Measurements from ENCODE around the gene ATXN10. TPM values are rescaled to one million over a fixed set of nuclear protein-coding genes. Genes with fewer than 3 reads are reported as not detected.

ATXN10 gene
- polyA plus RNA-seq, 3 donors, result 60.1 to 106 (median 92.4) TPM

DNA sequence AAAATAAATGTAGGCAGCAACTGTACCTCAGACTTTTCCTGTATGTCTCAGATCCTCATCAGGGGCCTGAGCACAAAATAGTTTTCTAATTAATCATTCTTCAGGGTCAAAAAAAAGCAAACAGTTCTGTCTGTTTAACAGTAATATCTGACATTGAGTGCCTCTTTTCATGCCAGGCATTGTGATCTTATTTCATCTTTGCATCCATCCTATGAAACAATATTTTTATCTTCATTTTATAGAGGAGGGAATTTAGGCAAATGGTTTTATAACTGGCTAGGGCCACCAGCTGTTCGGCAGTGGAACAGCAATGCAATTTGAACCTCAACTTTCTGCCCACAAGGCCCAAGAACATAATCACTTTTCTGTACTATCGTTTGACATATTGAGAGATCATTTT lies 159.8 kb downstream of the ATXN10 start:
- WGBS (ENCODE audit: insufficient coverage), result 88% methylated on average over 1 of the region's 2 CpGs

DNA sequence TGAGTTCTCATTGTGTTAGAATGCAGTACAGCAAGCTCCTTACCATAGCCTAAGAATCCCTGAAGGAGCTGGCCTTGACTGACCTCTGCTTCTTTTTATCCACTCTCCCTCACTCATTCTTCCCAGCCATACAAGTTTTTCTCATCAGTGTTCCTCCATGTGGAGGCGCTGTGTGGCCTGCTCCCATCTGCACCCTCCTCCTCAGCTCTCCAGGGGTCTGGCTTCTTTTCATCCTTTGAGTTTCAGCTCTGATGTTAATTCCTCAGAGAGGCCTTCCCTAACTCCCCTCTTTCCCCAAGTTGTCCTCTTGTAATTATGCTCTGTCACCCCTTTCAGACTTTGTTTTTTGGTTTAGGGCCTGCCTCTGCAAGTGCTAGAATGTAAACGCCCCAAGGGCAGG lies 160.5 kb downstream of the ATXN10 start:
- Histone ChIP-seq H3K27me3 (ENCODE audit: control insufficient read depth in 2 of 2, insufficient read depth in 2 of 2, low read length in 2 of 2) (no peaks in the 10 kb centered on the region), H4K20me1 (ENCODE audit: insufficient read depth, low read length) (no peaks in the 10 kb centered on the region), H3K4me3 (replicated peaks in 1 of 3; ENCODE audit: low read depth in 2 of 3, low read length in 3 of 3) (no peak overlapping the region), H3K79me2 (ENCODE audit: insufficient read depth, low read length) (no peaks in the 10 kb centered on the region), H3K36me3 (replicated peaks in 1 of 2; ENCODE audit: control insufficient read depth in 1 of 2, insufficient read depth in 2 of 2, low read length in 2 of 2) (peaks cover 0 to 27% of the 10 kb centered on the region in 2 donors), H3K4me1 (ENCODE audit: control insufficient read depth in 1 of 2, insufficient read depth in 2 of 2, low read length in 2 of 2) (no peaks in the 10 kb centered on the region), H2AFZ (ENCODE audit: insufficient read depth, low read depth, low read length, poor library complexity, severe bottlenecking) (no peak overlapping the region), H3K27ac (ENCODE audit: low read depth in 1 of 2, low read length in 2 of 2) (no peak overlapping the region), H3K9ac (ENCODE audit: insufficient read depth, low read length, poor library complexity, severe bottlenecking) (no peak overlapping the region), H3K9me3 (replicated peaks in 1 of 2; ENCODE audit: control insufficient read depth in 1 of 2, insufficient read depth in 1 of 2, low read length in 2 of 2) (no peaks in the 10 kb centered on the region), H3K4me2 (replicated peaks; ENCODE audit: extremely low read depth, low read length, poor library complexity, severe bottlenecking) (no peak overlapping the region)
- TF ChIP-seq, protein P1, sequence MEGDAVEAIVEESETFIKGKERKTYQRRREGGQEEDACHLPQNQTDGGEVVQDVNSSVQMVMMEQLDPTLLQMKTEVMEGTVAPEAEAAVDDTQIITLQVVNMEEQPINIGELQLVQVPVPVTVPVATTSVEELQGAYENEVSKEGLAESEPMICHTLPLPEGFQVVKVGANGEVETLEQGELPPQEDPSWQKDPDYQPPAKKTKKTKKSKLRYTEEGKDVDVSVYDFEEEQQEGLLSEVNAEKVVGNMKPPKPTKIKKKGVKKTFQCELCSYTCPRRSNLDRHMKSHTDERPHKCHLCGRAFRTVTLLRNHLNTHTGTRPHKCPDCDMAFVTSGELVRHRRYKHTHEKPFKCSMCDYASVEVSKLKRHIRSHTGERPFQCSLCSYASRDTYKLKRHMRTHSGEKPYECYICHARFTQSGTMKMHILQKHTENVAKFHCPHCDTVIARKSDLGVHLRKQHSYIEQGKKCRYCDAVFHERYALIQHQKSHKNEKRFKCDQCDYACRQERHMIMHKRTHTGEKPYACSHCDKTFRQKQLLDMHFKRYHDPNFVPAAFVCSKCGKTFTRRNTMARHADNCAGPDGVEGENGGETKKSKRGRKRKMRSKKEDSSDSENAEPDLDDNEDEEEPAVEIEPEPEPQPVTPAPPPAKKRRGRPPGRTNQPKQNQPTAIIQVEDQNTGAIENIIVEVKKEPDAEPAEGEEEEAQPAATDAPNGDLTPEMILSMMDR (IDR thresholded peaks at IDR 0.05), result no peak
- Mint-ChIP-seq H3K9me3 (peaks cover 0 to 4% (median 0%) of the 10 kb centered on the region in 7 donors), H3K4me1 (no peaks in the 10 kb centered on the region), H3K4me3 (no peak overlapping the region), H3K27ac (no peak overlapping the region), H3K36me3 (peaks cover 19 to 22% of the 10 kb centered on the region in 2 donors), H3K27me3 (ENCODE audit: low read depth in 3 of 3) (no peaks in the 10 kb centered on the region)
- intact Hi-C loops (cut with micrococcal nuclease), result no loop called here
- 82% methylated on average over 2 of the region's 2 CpGs for WGBS (ENCODE audit: insufficient coverage)
- DNase-seq, result no peak

More for the DNA sequence above, 159.8 kb downstream of the ATXN10 start:
- H3K4me1 Mint-ChIP-seq, result no peaks in the 10 kb centered on the region
- Histone ChIP-seq H3K27me3 (ENCODE audit: control insufficient read depth in 2 of 2, insufficient read depth in 2 of 2, low read length in 2 of 2) (no peaks in the 10 kb centered on the region), H3K79me2 (ENCODE audit: insufficient read depth, low read length) (no peaks in the 10 kb centered on the region), H3K27ac (ENCODE audit: low read depth in 1 of 2, low read length in 2 of 2) (no peak overlapping the region), H3K36me3 (replicated peaks in 1 of 2; ENCODE audit: control insufficient read depth in 1 of 2, insufficient read depth in 2 of 2, low read length in 2 of 2) (peaks cover 0 to 25% of the 10 kb centered on the region in 2 donors), H2AFZ (ENCODE audit: insufficient read depth, low read depth, low read length, poor library complexity, severe bottlenecking) (no peak overlapping the region), H3K9ac (ENCODE audit: insufficient read depth, low read length, poor library complexity, severe bottlenecking) (no peak overlapping the region), H3K4me1 (ENCODE audit: control insufficient read depth in 1 of 2, insufficient read depth in 2 of 2, low read length in 2 of 2) (no peaks in the 10 kb centered on the region), H3K4me3 (replicated peaks in 1 of 3; ENCODE audit: low read depth in 2 of 3, low read length in 3 of 3) (no peak overlapping the region), H3K4me2 (replicated peaks; ENCODE audit: extremely low read depth, low read length, poor library complexity, severe bottlenecking) (no peak overlapping the region), H3K9me3 (replicated peaks in 1 of 2; ENCODE audit: control insufficient read depth in 1 of 2, insufficient read depth in 1 of 2, low read length in 2 of 2) (no peaks in the 10 kb centered on the region), H4K20me1 (ENCODE audit: insufficient read depth, low read length) (no peaks in the 10 kb centered on the region)
- no peak overlapping the region for H3K27ac Mint-ChIP-seq
- peaks cover 16 to 23% of the 10 kb centered on the region in 2 donors for H3K36me3 Mint-ChIP-seq
- intact Hi-C loops (cut with micrococcal nuclease), result no loop called here
- DNase-seq, result no peak
- TF ChIP-seq, protein P1 (IDR thresholded peaks at IDR 0.05), result no peak
- no peak overlapping the region for H3K4me3 Mint-ChIP-seq
- H3K9me3 Mint-ChIP-seq, result peaks cover 0 to 4% (median 0%) of the 10 kb centered on the region in 7 donors
- no peaks in the 10 kb centered on the region for H3K27me3 Mint-ChIP-seq (ENCODE audit: low read depth in 3 of 3)

Data from CD14-positive monocyte (primary cell).